Endothelial cell of umbilical vein (primary cell): ENCODE results near the gene FHIT. TPM values are rescaled to one million over a fixed set of nuclear protein-coding genes. Genes with fewer than 3 reads are reported as not detected.

Experiments used
- BruUV-seq: library from RNA; stranded (reverse); fragments of 400-500 nt; replicated peaks from 2 replicates; lab custom pipeline; 2021; lab: Mats Ljungman, UMichigan
- CTCF ChIA-PET: fragments of 300-600, 350-600 bp; sonication (Branson Sonifier 250); formaldehyde crosslinking; loops from one replicate; lab custom pipeline; 2021; ENCODE audit warnings: antibody characterized with exemption, inconsistent platforms; lab: Charles Lee
- POLR2A ChIA-PET: fragments of 300-600, 350-600 bp; sonication (Branson Sonifier 250); formaldehyde crosslinking; loops from one replicate; lab custom pipeline; 2021; ENCODE audit warnings: antibody characterized with exemption, inconsistent platforms; lab: Charles Lee
- DNase-seq: peaks from one replicate; pipeline ENCODE4 v3.0.0-alpha.2; 2011; ENCODE audit warnings: low read depth, low spot score
- FAIRE-seq: peaks from 2 replicates; lab custom pipeline; 2011; peaks lifted over from hg19 to GRCh38; lab: Jason Lieb, UNC
- H2AFZ ChIP-seq: 2 replicates; pipeline ENCODE4 v1.6.0; 2012; ENCODE audit warnings: low read depth, low read length, control low read depth, inconsistent platforms
- H3K27ac ChIP-seq: 2 replicates; pipeline ENCODE4 v1.5.1; 2011; ENCODE audit warnings: low read depth, mild to moderate bottlenecking, control low read depth, low read length, moderate library complexity; ENCODE audit not compliant: insufficient read depth
- H3K27me3 ChIP-seq, 2 experiments: 2 replicates each; pipeline versions ENCODE4 v1.6.0 to v1.6.1; 2011; ENCODE audit warnings: low read length in 2 of 2, mixed read lengths in 1 of 2; ENCODE audit not compliant: control insufficient read depth in 2 of 2, insufficient read depth in 2 of 2
- H3K36me3 ChIP-seq, 2 experiments: 2 replicates in 1 of 2; 3 replicates in 1 of 2; pipeline ENCODE4 v1.5.1; 2011; ENCODE audit warnings: low read length in 2 of 2, mild to moderate bottlenecking in 1 of 2, moderate library complexity in 1 of 2; ENCODE audit not compliant: control insufficient read depth in 2 of 2, insufficient read depth in 2 of 2; ENCODE audit errors: extremely low read depth in 1 of 2
- H3K4me1 ChIP-seq: 3 replicates; pipeline ENCODE4 v1.5.1; 2011; ENCODE audit warnings: mild to moderate bottlenecking, low read length; ENCODE audit not compliant: control insufficient read depth, insufficient read depth; ENCODE audit errors: extremely low read depth
- H3K4me2 ChIP-seq: 2 replicates; pipeline ENCODE4 v1.6.1; 2011; ENCODE audit warnings: low read length, control low read depth, mixed read lengths; ENCODE audit not compliant: insufficient read depth
- H3K4me3 ChIP-seq, 3 experiments: fragments of 200-600 bp in 1 of 3; sonication (generic), shearing (Covaris generic) in 1 of 3; replicated peaks in 1 of 3; 2 replicates each; pipeline ENCODE4 v1.5.1; 2011 to 2016; ENCODE audit warnings: control low read depth in 3 of 3, low read length in 3 of 3, mild to moderate bottlenecking in 2 of 3, inconsistent platforms in 1 of 3, low read depth in 1 of 3, moderate library complexity in 1 of 3; ENCODE audit not compliant: insufficient read depth in 1 of 3
- H3K79me2 ChIP-seq: 2 replicates; pipeline ENCODE4 v1.6.0; 2012; ENCODE audit warnings: low read length, inconsistent platforms; ENCODE audit not compliant: control insufficient read depth, insufficient read depth
- H3K9ac ChIP-seq: replicated peaks from 2 replicates; pipeline ENCODE3; 2011; ENCODE audit warnings: low read length, control low read depth; ENCODE audit not compliant: insufficient read depth; ENCODE audit errors: extremely low read depth
- H3K9me1 ChIP-seq: replicated peaks from 3 replicates; pipeline ENCODE4 v1.6.0; 2011; ENCODE audit warnings: mild to moderate bottlenecking, low read length; ENCODE audit not compliant: control insufficient read depth, insufficient read depth; ENCODE audit errors: extremely low read depth
- H3K9me3 ChIP-seq: replicated peaks from 2 replicates; pipeline ENCODE4 v1.5.1; 2012; ENCODE audit warnings: low read length, inconsistent platforms; ENCODE audit not compliant: control insufficient read depth, insufficient read depth
- H4K20me1 ChIP-seq: replicated peaks from 2 replicates; pipeline ENCODE3; 2011; ENCODE audit warnings: mild to moderate bottlenecking, low read length; ENCODE audit not compliant: control insufficient read depth, insufficient read depth; ENCODE audit errors: extremely low read depth
- CTCF ChIP-seq, 2 donors: IDR thresholded peaks; 1 replicate in 1 of 2; 2 replicates in 1 of 2; pipeline ENCODE4 v1.5.1; 2011; ENCODE audit warnings: low read length in 2 of 2, mild to moderate bottlenecking in 2 of 2, moderate library complexity in 2 of 2, control low read depth in 1 of 2, inconsistent platforms in 1 of 2, low read depth in 1 of 2; ENCODE audit not compliant: insufficient read depth in 1 of 2; ENCODE audit errors: extremely low read depth in 1 of 2
- EZH2 ChIP-seq: IDR thresholded peaks from 2 replicates; pipeline ENCODE4 v1.6.1; 2012; ENCODE audit warnings: borderline replicate concordance, low read depth, mild to moderate bottlenecking, moderate library complexity, low read length, inconsistent platforms; ENCODE audit not compliant: severe bottlenecking
- FOS ChIP-seq: IDR thresholded peaks from 2 replicates; pipeline ENCODE4 v1.6.1; 2011; ENCODE audit warnings: mild to moderate bottlenecking, low read length, moderate library complexity, borderline replicate concordance; ENCODE audit not compliant: insufficient read depth
- JUN ChIP-seq: IDR thresholded peaks from 2 replicates; pipeline ENCODE4 v1.6.1; 2011; ENCODE audit warnings: borderline replicate concordance, low read depth; ENCODE audit not compliant: insufficient read length, insufficient read depth
- POLR2A ChIP-seq: IDR thresholded peaks from 2 replicates; pipeline ENCODE4 v1.6.1; 2012; ENCODE audit warnings: low read depth, mild to moderate bottlenecking, control low read depth, low read length
- dilution Hi-C: fragments of 300-500 bp; cut with MboI; formaldehyde crosslinking; loops from one replicate; pipeline ENCODE4 v1.15.0; 2019; ENCODE audit warnings: low sequenced_read_pairs; ENCODE audit not compliant: extremely low pct_ligation_motif_present
- intact Hi-C: fragments of 100-400 bp; cut with micrococcal nuclease; formaldehyde crosslinking; loops from one replicate; pipeline ENCODE4 v1.10.0; 2022
- polyA plus RNA-seq, 4 experiments: library from polyadenylated mRNA; depleted of rRNA in 3 of 4; stranded (reverse) in 3 of 4; unstranded in 1 of 4; fragments of >200 nt; gene quantifications; 2 replicates each; pipeline versions ENCODE4 v1.2.1 to v1.2.3, GENCODE V29; 2011 to 2012; ENCODE audit warnings: missing spikeins in 1 of 4
- total RNA-seq: library from RNA; stranded (reverse); gene quantifications from 2 replicates; pipeline ENCODE4 v1.2.3, GENCODE V29; 2021

The FHIT gene
- total and polyA plus RNA-seq, 2 donors (not counting 3 experiments of a cell fraction or from before 2014, with no cell fraction given) = 0.47 to 2.2 TPM

GRCh38 chr3:59733041-59733809 lies 1518.0 kb downstream of the FHIT start:
- no peak for DNase-seq
- no TSS peak for BruUV-seq
- H3K4me2 ChIP-seq = no peak overlapping the region
- intact Hi-C loops (no loop called here), dilution Hi-C loops (no loop called here)
- TF ChIP-seq POLR2A (no peak), EZH2 (no peak), CTCF (IDR thresholded peaks at IDR 0.05; ENCODE audit: extremely low read depth in 1 of 2, insufficient read depth in 1 of 2, low read depth in 1 of 2, low read length in 2 of 2) (no peak), JUN (no peak)
- H4K20me1 ChIP-seq = no peaks in the 10 kb centered on the region
- H3K27ac ChIP-seq = no peak overlapping the region
- no peaks in the 10 kb centered on the region for H3K36me3 ChIP-seq
- H3K9ac ChIP-seq = no peak overlapping the region
- ChIA-PET POLR2A (no interaction called here), CTCF (interaction anchor here (0.5 kb wide), 1 partner anchor 1079 kb away, joined by 3 read pairs; no protein-coding TSS in a partner anchor)
- H3K9me1 ChIP-seq = no peaks in the 10 kb centered on the region
- H3K4me1 ChIP-seq = no peaks in the 10 kb centered on the region
- no peak for FAIRE-seq
- H3K79me2 ChIP-seq = no peaks in the 10 kb centered on the region
- H3K9me3 ChIP-seq = peaks cover 2% of the 10 kb centered on the region
- H2AFZ ChIP-seq = no peak overlapping the region
- no peaks in the 10 kb centered on the region for H3K27me3 ChIP-seq
- no peak overlapping the region for H3K4me3 ChIP-seq

GRCh38 chr3:59731943-59732342 lies 1519.3 kb downstream of the FHIT start:
- Histone ChIP-seq H3K9me3 (peaks cover 2% of the 10 kb centered on the region), H2AFZ (no peak overlapping the region), H3K9me1 (no peaks in the 10 kb centered on the region), H3K79me2 (no peaks in the 10 kb centered on the region), H3K27me3 (no peaks in the 10 kb centered on the region), H3K27ac (no peak overlapping the region), H4K20me1 (no peaks in the 10 kb centered on the region), H3K4me1 (no peaks in the 10 kb centered on the region), H3K36me3 (no peaks in the 10 kb centered on the region), H3K4me3 (no peak overlapping the region), H3K9ac (no peak overlapping the region), H3K4me2 (no peak overlapping the region)
- dilution Hi-C loops (no loop called here), intact Hi-C loops (no loop called here)
- no TSS peak for BruUV-seq
- DNase-seq = no peak
- FAIRE-seq = no peak
- ChIA-PET CTCF (no interaction called here), POLR2A (no interaction called here)
- TF ChIP-seq FOS (no peak), POLR2A (no peak)
